Raji (cell line): ENCODE measurements around the gene MRGPRD.

Source experiments
- POLR2A ChIP-seq: IDR thresholded peaks from 2 replicates; pipeline ENCODE4 v1.6.1; 2011; ENCODE audit warnings: low read depth, low read length, control low read depth; ENCODE audit not compliant: insufficient read depth

MRGPRD gene

DNA sequence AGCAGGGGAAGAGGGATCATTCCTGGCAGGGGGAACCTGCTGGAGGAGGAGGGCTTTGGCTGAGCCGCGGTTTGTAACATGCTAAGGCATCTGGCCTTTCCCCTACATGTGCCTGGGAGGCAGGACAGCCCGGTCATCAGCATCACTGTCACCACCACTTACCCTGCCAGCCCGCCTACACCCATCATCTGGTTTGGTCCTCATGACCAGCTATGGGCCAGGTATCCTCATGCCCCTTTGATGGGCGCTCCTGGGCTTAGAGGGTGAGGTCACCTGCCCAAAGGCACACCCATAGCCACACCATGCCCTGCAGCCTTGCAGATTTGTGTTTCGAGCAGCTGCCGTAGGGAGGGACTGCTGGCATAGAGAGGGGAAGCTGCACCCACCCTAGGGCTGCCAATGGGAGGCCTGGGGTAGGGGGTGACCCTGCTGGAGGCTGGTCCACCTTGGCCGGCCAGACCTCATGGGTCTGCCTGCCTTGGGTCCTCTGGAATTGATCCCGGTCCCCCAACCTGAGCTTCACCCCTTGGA, 29.6 kb upstream of the MRGPRD start:
- TF ChIP-seq POLR2A: no peak

DNA sequence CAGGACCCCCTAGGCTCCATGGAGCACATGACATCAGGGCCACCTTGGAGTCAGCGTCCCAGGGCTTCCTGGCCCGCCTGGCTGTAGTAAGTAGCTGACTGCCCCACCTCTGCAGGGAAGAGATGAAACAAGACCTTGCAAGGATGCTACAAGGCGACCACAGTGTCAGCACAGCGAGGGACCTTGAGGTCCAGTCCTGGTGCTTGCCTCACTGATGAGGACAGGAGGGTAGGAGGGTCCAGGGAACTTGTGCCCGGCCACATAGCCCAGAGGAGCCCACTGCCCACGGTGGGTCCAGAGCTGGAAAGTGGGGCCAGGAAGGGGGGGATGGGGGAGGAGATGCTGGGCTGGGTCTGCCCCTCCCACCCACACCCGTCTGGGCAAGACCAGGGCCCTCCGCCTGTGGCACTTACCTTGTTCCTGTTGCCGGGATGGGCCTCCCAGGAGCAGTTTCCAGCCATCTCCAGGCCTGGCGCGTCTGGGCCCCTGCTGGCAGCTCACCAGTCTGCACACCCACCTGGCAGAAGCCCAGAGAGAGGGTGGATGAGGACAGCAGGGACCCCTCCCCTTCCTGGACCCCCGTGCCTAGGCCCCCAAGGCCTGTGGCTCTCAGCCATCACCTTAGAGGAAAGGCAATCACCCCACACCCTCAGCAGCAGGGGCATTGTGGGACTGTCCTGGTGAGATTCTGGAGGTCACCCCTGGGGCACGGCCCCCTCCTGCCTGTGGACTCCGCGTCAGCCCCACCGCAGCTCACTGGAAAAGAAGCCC, 28.8 kb upstream of the MRGPRD start:
- no peak for TF ChIP-seq POLR2A

DNA sequence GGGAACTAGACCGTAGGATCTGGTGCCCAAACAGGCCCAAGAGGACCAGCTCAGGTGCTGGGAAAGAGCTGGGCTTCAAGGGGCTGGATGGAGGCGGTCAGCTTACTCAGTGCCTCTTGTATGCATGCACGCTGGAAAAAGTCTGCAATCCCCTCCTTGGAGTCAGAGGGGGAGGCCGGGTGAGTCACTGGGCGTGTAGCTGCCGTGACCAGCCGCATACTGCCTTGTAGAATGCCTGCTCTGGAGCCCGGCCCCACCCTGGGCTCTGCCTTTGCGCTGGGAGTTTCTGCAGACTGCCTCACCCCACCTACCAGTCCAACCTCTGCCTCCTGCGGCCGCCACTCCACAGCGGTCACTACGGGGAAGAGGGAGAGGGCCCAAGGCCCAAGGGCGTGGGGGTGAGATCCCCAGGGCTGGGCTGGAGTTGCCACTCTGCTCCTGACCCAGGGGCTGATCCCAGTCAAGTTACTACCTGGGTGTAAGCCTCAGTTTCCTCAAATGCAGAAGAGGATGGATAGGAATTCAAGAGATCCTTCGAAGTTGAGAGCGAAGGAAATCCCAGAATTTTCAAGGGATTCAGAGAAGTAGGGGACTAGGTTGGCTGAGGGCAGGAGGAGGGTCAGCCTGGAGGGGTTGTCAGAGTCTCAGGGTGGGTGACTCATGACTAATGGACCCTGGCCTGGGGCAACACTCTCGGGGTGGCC, 28.1 kb upstream of the MRGPRD start:
- no peak for TF ChIP-seq POLR2A

GRCh38 chr11:69007975-69008381, 27.2 kb upstream of the MRGPRD start:
- TF ChIP-seq POLR2A: no peak

GRCh38 chr11:69006816-69007215, 26.0 kb upstream of the MRGPRD start:
- no peak for TF ChIP-seq POLR2A

DNA sequence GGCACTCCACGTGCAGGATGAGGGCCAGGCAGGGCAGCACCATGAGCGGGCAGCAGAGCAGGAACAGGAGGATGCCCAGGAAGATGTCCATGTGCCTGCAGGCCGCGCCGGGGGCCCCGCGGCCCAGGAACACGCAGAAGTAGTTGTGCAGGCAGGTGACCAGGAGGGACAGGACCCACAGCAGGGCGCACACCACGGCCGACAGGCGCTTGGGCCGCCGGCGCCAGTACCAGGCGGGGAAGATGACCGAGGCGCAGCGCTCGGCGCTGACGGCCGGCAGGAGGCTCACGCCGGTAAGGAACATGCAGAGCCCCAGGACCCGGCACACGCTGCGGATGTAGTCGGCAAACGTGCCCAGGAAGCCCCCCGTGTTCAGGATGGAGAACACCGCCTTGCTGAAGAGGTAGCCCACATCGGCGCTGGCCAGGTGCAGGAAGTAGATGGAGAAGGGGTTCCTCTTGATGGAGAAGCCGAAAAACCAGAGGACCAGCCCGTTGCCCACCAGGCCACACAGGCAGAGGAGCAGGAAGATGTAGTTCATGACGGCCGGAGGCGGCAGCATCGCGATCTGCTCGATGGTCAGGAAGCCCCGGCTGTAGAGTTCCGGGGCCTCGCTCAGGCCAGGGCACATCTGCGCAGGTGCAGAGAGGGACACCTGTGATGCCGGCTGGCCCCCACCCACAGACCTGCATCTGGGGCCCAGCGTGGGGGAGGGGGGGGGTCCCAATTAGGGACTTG, 25.0 kb upstream of the MRGPRD start:
- TF ChIP-seq POLR2A: no peak

- no peak for TF ChIP-seq POLR2A
Measured at GRCh38 chr11:69005183-69005630, 24.4 kb upstream of the MRGPRD start.

- no peak for TF ChIP-seq POLR2A
Measured at GRCh38 chr11:69004411-69005182, 23.8 kb upstream of the MRGPRD start.

DNA sequence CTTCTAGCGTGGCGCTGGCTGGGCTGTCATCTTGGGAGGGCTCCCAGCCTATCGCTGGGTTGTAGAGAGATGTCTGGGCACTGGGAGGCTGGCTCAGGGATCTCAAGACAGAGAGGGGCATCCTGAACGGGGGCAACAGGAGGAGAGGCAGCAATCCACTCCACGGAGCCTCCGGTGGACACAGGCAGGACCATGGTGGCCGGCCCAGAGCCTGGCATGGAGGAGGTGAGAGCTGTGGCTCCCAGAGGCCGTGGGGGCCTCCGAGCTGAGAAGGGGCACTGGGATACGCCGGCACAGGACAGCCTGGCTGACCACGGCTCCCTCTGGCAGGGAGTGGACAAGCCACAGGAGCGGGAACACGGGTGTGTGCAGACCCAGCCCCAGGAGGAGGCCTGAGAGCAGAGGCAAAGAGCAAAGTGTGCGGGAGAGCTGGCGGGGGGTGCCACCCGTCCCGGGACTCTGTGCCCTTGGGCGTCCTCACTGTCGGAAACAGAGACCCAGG, 23.1 kb upstream of the MRGPRD start:
- no peak for TF ChIP-seq POLR2A

- TF ChIP-seq POLR2A: no peak
Measured at GRCh38 chr11:69003301-69003865, 22.6 kb upstream of the MRGPRD start.

GRCh38 chr11:69002570-69003231, 21.9 kb upstream of the MRGPRD start:
- TF ChIP-seq POLR2A: no peak

- no peak for TF ChIP-seq POLR2A
Measured at GRCh38 chr11:69002110-69002569, 21.4 kb upstream of the MRGPRD start.

DNA sequence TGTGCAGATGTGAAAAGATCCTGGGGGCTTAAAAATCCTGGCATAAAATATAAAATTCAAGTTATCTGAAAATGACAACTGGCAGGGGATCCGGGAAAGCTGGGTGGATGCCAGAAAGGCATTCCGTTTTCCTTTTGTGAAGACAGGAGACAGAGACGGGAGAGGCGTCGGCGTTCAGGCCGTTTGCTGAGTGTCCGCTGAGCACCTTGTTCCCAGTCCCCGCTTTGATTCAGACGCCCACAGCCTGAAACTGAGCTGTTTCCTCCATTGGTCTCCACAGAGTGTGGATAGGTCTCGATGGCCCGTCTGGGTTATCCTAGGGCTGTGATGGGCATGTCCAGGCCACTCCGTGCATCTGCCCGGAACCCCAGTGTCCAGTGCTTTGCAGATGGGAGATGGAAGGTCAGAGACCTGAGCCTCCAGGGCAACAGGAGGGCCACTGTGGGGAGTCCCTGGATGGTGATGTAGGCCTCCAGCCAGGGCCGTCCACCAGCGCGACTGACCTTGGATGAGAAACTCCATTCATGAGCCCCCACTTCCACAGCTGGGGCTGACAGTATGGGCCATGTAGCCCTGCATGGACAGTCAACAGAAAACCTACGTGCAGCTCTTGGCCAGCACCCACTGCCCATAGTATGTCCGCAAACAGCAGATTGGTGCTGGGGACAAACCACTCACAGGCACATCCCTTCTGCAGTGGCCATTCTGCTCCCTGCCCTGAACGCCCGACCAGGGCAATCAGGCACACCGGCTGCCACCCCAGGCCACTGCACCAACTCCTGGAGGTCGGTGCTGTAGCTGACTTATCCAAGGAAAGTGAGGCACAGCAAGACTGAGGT, 20.7 kb upstream of the MRGPRD start:
- TF ChIP-seq POLR2A: no peak
